Endothelial cell of umbilical vein (primary cell): ENCODE results near the gene DNAJC2.
"Not testable (repeated sequence)": the region's sequence is repeated elsewhere in the genome, so short reads cannot be mapped to it uniquely, and the experiment has no call there.

Experiments
- CTCF ChIP-seq, 2 donors: IDR thresholded peaks; 1 replicate in 1 of 2; 2 replicates in 1 of 2; pipeline ENCODE4 v1.5.1; 2011; ENCODE audit warnings: low read length in 2 of 2, mild to moderate bottlenecking in 2 of 2, moderate library complexity in 2 of 2, control low read depth in 1 of 2, inconsistent platforms in 1 of 2, low read depth in 1 of 2; ENCODE audit not compliant: insufficient read depth in 1 of 2; ENCODE audit errors: extremely low read depth in 1 of 2
- EZH2 ChIP-seq: IDR thresholded peaks from 2 replicates; pipeline ENCODE4 v1.6.1; 2012; ENCODE audit warnings: borderline replicate concordance, low read depth, mild to moderate bottlenecking, moderate library complexity, low read length, inconsistent platforms; ENCODE audit not compliant: severe bottlenecking
- JUN ChIP-seq: IDR thresholded peaks from 2 replicates; pipeline ENCODE4 v1.6.1; 2011; ENCODE audit warnings: borderline replicate concordance, low read depth; ENCODE audit not compliant: insufficient read length, insufficient read depth
- POLR2A ChIP-seq: IDR thresholded peaks from 2 replicates; pipeline ENCODE4 v1.6.1; 2012; ENCODE audit warnings: low read depth, mild to moderate bottlenecking, control low read depth, low read length
- POLR2AphosphoS5 ChIP-seq: IDR thresholded peaks from 2 replicates; pipeline ENCODE4 v1.6.1; 2012; ENCODE audit warnings: low read depth, mild to moderate bottlenecking, control low read depth, low read length, moderate library complexity; ENCODE audit not compliant: insufficient read depth

GRCh38 chr7:103274867-103275266, 69.7 kb downstream of the DNAJC2 start:
- TF ChIP-seq CTCF (IDR thresholded peaks at IDR 0.05; ENCODE audit: extremely low read depth in 1 of 2, insufficient read depth in 1 of 2, low read depth in 1 of 2, low read length in 2 of 2); POLR2AphosphoS5; EZH2; POLR2A; JUN: not testable (repeated sequence)
